Liver (tissue), 3 donors: ENCODE measurements around the gene MSMP.

Experiments
- CTCF ChIP-seq: fragments of 150-350 bp; IDR thresholded peaks from 2 replicates; pipeline ENCODE4 v1.5.1; 2017; ENCODE audit warnings: improper control_type of control experiment, low read depth, low read length; ENCODE audit not compliant: missing input control
- FOXA1 ChIP-seq: IDR thresholded peaks from 2 replicates; pipeline ENCODE4 v1.6.1; 2016; ENCODE audit warnings: antibody characterized with exemption
- HNF4A ChIP-seq, 2 donors: conservative IDR thresholded peaks; 2 replicates each; pipeline ENCODE4 v1.6.1; 2016; ENCODE audit warnings: antibody characterized with exemption in 2 of 2, mild to moderate bottlenecking in 2 of 2
- HNF4G ChIP-seq: IDR thresholded peaks from 2 replicates; pipeline ENCODE4 v1.6.1; 2016; ENCODE audit warnings: antibody characterized with exemption
- JUND ChIP-seq, 2 donors: IDR thresholded peaks; 2 replicates each; pipeline ENCODE4 v1.6.1; 2016; ENCODE audit warnings: antibody characterized with exemption in 2 of 2
- RAD21 ChIP-seq, 2 donors: IDR thresholded peaks; 2 replicates each; pipeline ENCODE4 v1.6.1; 2016; ENCODE audit warnings: antibody characterized with exemption in 2 of 2, mild to moderate bottlenecking in 2 of 2
- RXRA ChIP-seq, 2 donors: IDR thresholded peaks; 2 replicates each; pipeline ENCODE4 v1.6.1; 2017 to 2018; ENCODE audit warnings: antibody characterized with exemption in 2 of 2, mild to moderate bottlenecking in 1 of 2
- SP1 ChIP-seq: IDR thresholded peaks from 2 replicates; pipeline ENCODE4 v1.6.1; 2018; ENCODE audit warnings: antibody characterized with exemption, mild to moderate bottlenecking
- TAF1 ChIP-seq: conservative IDR thresholded peaks from 2 replicates; pipeline ENCODE4 v1.6.1; 2016; ENCODE audit warnings: antibody characterized with exemption, mild to moderate bottlenecking
- YY1 ChIP-seq: IDR thresholded peaks from 2 replicates; pipeline ENCODE4 v1.6.1; 2016; ENCODE audit warnings: antibody characterized with exemption, mild to moderate bottlenecking
- ZBTB33 ChIP-seq: IDR thresholded peaks from 2 replicates; pipeline ENCODE4 v1.6.1; 2016; ENCODE audit warnings: antibody characterized with exemption
- TF ChIP-seq, protein P1 (sequence below): IDR thresholded peaks from 2 replicates; pipeline ENCODE4 v1.6.1; 2016; ENCODE audit warnings: antibody characterized with exemption, mild to moderate bottlenecking
- TF ChIP-seq, protein P2 (sequence below): IDR thresholded peaks from 2 replicates; pipeline ENCODE4 v1.6.1; 2016; ENCODE audit warnings: antibody characterized with exemption
- donor health status: healthy.
- donor health status: healthy.

GRCh38 chr9:35766997-35767396 lies 12.9 kb upstream of the MSMP start:
- TF ChIP-seq JUND (IDR thresholded peaks at IDR 0.05), result no peak
- TF ChIP-seq CTCF, result no peak
- no peak for TF ChIP-seq RAD21 (IDR thresholded peaks at IDR 0.05)
- no peak for TF ChIP-seq TAF1
- TF ChIP-seq, protein P1, sequence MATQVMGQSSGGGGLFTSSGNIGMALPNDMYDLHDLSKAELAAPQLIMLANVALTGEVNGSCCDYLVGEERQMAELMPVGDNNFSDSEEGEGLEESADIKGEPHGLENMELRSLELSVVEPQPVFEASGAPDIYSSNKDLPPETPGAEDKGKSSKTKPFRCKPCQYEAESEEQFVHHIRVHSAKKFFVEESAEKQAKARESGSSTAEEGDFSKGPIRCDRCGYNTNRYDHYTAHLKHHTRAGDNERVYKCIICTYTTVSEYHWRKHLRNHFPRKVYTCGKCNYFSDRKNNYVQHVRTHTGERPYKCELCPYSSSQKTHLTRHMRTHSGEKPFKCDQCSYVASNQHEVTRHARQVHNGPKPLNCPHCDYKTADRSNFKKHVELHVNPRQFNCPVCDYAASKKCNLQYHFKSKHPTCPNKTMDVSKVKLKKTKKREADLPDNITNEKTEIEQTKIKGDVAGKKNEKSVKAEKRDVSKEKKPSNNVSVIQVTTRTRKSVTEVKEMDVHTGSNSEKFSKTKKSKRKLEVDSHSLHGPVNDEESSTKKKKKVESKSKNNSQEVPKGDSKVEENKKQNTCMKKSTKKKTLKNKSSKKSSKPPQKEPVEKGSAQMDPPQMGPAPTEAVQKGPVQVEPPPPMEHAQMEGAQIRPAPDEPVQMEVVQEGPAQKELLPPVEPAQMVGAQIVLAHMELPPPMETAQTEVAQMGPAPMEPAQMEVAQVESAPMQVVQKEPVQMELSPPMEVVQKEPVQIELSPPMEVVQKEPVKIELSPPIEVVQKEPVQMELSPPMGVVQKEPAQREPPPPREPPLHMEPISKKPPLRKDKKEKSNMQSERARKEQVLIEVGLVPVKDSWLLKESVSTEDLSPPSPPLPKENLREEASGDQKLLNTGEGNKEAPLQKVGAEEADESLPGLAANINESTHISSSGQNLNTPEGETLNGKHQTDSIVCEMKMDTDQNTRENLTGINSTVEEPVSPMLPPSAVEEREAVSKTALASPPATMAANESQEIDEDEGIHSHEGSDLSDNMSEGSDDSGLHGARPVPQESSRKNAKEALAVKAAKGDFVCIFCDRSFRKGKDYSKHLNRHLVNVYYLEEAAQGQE, result no peak
- TF ChIP-seq, protein P2, sequence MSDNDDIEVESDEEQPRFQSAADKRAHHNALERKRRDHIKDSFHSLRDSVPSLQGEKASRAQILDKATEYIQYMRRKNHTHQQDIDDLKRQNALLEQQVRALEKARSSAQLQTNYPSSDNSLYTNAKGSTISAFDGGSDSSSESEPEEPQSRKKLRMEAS, result no peak
- no peak for TF ChIP-seq YY1
- TF ChIP-seq RXRA (IDR thresholded peaks at IDR 0.05), result no peak
- TF ChIP-seq HNF4G, result no peak
- TF ChIP-seq HNF4A (conservative IDR thresholded peaks at IDR 0.05), result no peak
- TF ChIP-seq SP1, result no peak
- TF ChIP-seq FOXA1, result no peak
- no peak for TF ChIP-seq ZBTB33
